Limb (tissue), 2 donors: ENCODE results near the gene RXYLT1.
"Not testable (repeated sequence)": the region's sequence is repeated elsewhere in the genome, so short reads cannot be mapped to it uniquely, and the experiment has no call there.

ENCODE experiments used
- DNase-seq, 2 donors: peaks; one replicate each; pipeline ENCODE4 v3.0.0-alpha.2; 2016; ENCODE audit errors: extremely low spot score in 2 of 2

RXYLT1 gene

DNA sequence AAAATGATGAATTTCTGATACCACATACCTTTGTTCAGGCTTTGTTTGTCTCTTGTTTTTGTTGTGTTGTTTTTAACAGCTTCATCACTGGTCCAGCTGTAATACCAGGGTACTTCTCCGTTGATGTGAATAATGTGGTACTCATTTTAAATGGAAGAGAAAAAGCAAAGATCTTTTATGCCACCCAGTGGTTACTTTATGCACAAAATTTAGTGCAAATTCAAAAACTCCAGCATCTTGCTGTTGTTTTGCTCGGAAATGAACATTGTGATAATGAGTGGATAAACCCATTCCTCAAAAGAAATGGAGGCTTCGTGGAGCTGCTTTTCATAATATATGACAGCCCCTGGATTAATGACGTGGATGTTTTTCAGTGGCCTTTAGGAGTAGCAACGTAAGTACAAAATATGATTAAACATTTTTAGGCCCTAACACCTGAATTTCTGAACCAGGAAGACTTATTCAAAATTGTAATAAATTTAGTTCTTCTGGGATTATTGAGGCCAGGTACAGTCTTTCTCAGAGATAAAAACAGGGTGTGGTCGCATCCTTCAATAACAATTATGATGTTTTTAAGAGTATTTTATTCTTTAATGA lies 22.4 kb downstream of the RXYLT1 start:
- DNase-seq: peak in 1 of 2 donors; percentile 43

DNA sequence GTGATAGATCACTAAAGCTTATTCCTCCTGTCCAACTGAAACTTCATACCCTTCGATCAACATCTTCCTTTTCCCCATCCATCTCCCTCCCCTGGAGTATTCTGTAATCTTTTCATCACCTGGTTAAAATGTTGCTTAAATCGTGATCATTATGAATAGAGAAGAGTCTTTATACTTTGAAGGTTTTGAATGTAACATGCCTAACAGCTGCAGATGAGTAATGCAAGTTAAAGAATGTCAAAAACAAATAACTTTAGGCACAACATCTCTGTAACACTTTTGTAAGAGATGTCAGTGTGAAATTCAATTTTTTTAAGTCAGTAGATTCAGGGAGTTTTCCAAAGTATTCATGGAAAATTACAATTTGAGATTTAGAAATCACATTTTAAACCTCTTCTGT lies 25.0 kb downstream of the RXYLT1 start:
- no peak for DNase-seq

DNA sequence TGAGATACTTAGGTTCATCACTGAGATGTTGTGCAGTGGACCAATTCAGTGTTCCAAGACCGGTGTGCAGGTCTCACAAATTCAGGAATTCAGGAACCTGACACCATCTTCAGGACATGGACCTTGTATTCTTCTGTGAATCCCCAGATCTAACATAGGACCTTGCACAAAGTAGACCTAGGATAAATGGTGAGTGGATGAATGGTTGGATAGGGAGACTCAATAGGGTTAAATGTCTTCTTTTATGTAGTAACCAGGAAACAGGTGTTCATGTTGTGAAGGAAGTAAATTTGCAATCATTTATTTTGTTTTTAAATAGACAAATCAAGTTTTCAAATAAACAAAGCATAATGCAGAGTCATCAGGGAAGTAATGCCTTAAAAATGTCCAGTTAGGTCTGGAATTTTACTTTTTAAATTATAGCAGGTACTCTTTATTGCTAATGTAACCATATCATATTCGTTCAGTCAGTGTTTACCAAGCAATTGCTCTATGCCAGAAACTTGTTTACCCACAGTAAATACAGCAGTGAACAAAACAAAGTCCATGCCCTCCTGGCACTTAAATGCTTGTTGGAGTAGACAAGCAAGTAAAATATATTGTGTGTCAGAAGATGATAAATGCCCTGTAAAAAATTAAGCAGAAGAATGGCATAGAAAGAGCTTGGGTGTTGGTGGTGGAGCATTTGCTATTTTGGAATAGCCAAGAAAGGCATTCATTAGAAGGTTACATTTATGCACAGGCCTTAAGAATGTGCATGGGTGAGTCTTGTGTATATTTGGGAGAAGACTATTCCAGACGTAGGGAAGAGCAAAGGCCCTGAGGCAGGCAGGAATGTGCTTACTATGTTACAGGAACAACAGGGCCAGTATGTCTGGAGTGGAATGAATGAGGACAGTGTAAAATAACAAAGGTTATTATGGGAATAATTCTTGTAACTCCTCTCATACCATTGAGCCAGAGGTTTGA lies 26.3 kb downstream of the RXYLT1 start:
- no peak for DNase-seq

DNA sequence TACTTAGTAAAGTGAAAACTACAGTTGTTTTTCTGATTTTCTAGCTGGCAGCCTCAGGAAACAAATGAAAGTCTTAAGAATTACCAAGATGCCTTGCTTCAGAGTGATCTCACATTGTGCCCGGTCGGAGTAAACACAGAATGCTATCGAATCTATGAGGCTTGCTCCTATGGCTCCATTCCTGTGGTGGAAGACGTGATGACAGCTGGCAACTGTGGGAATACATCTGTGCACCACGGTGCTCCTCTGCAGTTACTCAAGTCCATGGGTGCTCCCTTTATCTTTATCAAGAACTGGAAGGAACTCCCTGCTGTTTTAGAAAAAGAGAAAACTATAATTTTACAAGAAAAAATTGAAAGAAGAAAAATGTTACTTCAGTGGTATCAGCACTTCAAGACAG lies 28.9 kb downstream of the RXYLT1 start:
- DNase-seq: no peak

DNA sequence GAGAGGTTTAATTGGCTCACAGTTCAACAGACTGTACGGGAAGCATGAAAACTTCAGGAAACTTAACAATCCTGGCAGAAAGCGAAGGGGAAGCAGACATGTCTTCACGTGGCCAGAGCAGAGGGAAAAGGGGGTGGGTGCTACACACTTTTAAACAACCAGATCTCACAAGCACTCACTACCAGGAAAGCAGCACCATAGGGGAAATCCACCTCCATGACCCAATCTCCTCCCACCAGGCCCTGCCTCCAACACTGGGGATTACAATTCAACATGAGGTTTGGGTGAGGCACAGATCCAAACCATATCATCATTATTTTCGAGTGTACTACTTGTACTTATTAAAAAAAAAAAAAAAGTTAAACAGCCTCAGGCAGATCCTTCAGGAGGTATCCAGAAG lies 29.9 kb downstream of the RXYLT1 start:
- DNase-seq: no peak

DNA sequence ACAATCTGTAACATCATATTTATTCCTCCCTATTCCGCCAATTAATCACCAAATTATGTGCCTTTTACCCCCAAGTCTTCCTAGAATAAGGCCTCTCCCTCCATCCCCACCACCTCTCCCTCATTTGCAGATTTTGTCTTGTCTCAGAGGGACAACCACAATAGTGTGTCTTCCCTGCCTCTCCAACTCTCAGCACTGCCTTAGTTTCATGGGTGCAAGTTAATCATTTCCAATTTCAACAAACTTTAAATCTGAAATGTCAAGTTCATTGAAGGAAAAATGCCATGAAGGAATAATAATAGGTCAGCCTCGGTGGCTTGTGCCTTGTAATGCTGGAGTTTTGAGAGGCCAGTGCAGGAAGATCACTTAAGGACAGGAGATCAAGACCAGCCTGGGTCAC lies 31.6 kb downstream of the RXYLT1 start:
- DNase-seq: no peak

DNA sequence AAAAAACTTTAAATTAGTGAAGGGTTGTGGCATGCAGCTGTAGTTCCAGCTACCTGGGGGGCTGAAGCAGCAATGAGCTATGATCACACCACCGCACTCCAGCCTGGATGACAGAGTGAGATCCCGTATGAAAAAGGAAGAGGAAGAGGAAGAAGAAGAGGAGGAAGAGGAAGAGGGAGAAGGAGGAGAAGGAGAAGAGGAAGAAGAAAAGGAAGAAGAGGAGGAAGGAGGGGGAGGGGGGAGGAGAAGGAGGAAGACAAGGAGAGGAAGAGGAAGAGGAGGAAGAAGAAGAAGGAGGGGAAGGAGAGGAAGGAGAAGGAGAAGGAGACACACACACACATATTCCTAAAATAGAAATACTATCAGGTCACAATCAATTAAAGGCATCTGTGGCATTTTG lies 32.0 kb downstream of the RXYLT1 start:
- DNase-seq: no peak

DNA sequence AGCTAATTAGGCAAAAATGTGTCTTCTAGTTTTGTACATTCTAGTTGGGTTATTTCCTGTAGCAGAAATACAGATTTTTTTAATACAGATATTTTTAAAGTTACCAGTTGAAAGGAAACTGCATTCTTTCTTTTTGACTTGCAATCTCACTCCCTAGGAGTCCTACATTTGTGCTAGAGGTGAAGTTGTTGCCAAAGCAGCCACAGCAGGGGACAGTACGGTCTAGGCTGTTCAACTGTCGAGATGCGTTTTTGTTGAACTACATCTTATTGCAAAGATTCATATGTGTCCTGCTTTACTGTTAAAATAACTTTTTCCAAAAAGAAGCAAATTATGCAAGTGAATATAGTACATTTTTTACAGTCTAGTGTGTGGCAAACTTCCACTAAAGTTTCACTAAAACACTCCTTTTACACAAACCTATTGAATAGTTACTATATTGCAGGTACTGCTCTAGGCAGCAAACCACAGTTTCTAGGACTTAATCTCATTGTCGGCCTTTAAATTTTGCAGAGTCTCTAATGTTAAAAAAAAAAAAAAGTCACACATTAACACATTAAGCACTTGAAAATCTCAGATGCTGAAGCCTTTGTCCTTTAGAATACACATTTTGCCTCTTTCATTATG lies 34.5 kb downstream of the RXYLT1 start:
- no peak for DNase-seq

DNA sequence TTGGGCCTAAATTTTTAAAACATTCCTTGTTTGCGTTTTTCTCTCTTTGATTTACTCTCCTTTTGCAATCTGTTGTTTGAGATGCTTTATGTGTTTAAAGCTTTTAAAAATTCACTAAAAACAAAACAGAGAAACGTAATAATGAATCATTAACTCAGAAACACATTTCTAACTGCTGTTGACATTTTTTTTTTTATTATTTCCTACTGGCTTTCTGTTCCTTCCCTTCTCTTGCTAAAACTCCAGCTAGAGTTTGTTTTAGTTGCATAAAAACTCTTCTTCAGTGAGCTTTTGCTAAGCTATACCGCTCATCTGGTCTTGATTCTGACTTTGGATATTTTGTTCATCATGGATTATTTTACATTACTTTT lies 35.8 kb downstream of the RXYLT1 start:
- no peak for DNase-seq

DNA sequence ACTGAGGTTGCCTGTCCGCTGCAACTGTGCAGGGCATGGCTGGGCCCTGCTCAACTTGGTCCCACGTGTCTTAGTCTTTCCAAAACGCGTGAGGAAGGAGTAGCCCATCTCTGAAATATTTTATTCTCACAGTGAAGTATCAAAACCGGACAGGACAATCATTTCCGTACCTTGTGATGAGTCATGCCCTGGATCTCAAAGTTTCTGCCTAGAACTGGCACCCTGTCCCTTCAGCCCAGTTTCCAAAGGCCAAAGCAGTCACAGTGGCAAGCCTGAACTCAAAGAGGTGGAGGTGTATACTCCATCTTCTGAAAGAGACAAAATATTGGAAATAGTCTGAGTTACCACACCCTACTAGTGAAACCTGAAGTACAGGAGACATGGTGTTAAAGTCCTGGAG lies 36.3 kb downstream of the RXYLT1 start:
- DNase-seq: no peak

DNA sequence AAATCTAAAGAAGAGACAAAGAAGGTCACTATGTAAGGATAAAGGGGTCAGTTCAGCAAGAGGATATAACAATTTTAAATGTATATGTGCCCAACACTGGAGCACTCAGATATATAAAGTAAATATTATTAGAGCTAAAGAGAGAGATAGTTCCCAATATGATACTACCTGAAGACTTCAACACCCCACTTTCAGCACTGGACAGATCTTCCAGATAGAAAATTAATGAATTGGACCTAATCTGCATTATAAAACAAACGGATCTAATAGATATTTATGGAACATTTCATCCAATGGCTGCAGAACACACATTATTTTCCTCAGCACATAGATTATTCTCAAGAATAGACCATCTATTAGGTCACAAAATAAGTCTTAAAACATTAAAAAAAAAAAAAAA lies 40.7 kb downstream of the RXYLT1 start:
- DNase-seq: no peak

DNA sequence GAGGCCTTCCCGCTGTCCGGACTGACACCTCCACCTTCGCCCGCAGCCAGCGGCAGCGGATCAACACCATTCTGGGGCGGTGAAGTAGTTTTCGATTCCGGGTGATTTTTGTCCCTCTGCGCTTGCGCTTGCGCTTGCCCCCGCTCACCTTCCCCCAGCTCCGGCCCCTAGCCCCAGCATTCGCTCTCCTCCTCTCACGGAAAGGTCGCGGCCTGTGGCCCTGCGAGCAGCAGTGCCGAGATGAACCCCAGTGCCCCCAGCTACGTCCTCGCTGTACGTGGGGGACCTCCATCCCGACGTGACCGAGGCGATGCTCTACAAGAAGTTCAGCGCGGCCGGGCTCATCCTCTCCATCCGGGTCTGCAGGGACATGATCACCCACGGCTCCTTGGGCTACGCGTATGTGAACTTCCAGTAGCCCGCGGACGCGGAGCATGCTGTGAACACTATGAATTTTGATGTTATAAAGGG lies 42.1 kb downstream of the RXYLT1 start:
- peak in 1 of 2 donors; percentile 43 for DNase-seq

DNA sequence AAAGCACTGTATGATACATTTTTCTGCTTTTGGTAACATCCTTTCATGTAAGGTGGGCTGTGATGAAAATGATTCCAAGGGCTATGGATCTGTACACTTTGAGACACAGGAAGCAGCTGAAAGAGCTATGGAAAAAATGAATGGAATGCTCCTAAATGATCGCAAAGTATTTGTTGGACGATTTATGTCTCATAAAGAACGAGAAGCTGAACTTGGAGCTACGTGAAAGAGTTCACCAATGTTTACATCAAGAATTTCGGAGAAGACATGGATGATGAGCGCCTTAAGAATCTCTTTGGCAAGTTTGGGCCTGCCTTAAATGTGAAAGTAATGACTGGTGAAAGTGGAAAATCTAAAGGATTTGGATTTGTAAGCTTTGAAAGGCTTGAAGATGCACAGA lies 42.6 kb downstream of the RXYLT1 start:
- DNase-seq: no peak

DNA sequence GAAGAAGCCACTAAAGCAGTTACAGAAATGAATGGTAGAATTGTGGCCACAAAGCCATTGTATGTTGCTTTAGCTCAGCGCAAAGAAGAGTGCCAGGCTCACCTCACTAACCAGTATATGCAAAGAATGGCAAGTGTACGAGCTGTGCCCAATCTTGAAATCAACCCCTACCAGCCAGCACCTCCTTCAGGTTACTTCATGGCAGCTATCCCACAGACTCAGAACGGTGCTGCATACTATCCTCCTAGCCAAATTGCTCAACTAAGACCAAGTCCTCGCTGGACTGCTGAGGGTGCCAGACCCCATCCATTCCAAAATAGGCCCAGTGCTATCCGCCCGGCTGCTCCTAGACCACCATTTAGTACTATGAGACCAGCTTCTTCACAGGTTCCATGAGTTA lies 43.3 kb downstream of the RXYLT1 start:
- DNase-seq: no peak

DNA sequence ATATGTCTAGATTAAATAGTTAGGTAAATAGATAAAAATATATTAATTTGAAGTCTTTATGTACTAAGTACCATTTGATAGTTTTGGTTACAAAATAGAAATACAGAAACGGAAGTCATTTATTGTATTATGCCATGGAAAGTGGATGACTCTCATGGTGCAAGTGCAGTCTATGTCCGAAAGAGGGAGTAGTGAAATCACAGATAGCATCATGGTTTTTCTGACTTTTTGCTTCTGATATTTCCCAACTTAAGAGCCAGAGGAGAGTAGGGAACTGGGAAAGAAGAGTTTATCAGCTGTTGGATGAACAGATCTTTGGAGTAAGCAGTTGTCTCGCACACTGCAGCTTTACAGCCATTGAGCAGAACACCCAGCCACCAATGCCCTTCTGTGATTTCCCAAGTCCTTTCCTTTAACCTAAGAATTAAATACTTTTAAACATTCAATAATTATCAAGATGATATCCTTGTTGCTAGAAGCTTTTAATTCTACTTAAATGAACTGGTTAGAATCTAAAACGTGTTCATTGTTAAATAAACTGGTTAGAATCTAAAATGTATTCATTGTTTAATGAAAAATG lies 46.4 kb downstream of the RXYLT1 start:
- DNase-seq: peak in 1 of 2 donors; percentile 68

DNA sequence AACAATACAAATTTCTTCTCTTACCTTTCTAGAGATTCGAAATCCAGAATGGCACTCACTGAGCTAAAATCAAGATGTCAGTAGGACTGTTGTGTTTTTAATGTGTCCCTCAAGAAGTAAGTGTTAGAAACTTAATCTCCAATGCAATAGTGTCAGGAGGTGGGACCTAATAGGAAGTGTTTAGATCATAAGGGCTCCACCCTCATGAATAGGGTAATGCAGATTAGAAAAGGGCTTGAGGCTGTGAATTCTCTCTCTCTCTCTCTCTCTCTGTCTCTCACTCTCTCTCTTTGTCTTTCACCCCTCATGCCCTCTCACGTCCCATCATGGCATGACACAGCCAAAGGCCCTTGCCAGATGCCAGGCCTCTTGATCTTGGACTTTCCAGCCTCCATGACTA lies 49.2 kb downstream of the RXYLT1 start:
- DNase-seq: no peak

DNA sequence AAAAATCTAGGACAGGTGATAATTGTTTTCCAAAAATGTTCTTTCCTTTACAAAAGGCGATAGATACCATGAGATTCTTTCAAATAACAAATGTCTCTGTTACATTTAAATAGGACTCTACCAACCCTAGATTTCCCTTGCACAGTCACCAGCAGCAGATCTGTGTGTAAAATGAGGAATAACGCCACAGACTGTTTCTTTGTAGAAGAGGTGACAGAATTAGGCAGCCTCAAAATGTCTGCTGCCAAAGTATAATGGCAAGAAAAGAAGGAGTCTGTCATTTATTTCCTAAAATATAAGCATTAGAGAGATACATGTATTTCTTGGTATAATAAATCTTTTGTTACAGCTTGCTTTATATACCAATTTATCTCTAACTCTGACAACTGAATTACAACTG lies 56.3 kb downstream of the RXYLT1 start:
- no peak for DNase-seq

DNA sequence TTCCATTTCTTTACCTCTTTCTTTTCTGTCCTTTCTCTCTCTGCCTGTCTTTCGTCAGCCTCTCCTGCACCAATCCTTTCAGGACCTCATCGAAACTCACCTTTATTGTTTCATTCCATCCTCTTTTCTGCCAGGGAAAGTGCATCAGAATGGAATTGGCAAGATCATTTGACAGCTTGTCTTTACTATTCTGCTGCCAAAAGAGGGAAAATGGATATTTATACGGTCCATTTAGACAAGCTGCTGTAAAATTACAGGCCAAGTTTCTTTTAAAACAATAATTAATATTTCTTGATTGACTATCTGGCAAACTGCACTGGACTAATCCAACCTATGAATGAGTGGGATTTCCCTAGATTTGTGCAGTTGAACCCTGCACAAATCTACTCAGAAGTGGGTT lies 57.2 kb downstream of the RXYLT1 start:
- DNase-seq: no peak

DNA sequence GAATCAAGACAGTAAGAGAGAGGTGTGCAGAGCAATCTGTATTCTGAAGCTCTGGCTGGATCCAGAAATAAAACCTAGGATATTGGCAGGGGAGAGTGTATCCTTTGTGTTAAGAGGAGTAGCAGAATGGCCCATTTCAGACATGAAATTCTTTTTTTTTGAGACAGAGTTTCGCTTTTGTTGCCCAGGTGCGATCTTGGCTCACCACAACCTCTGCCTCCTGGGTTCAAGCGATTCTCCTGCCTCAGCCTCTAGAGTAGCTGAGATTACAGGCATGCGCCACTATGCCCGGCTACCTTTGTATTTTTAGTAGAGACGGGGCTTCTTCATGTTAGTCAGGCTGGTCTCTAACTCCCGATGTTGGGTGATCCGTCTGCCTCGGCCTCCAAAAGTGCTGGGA lies 58.7 kb downstream of the RXYLT1 start:
- DNase-seq: no peak

DNA sequence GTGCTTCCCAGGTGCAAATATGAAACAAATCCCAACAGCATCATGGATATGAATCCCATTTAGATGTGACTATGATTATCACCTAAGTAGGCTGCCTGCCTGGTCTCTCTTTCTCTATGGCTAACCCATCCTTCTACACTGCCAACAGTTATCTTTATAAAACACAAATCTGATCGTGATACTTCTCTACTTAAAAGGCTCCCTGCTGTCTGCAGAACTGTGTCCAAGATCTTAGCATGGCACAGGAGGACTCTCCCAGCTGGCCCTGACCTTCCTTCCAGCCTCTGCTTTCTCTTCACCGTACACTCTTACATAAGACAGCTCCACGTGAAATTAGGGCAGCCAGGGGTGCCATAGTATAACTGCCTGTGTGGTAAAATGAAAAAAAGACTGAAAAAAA lies 61.3 kb downstream of the RXYLT1 start:
- no peak for DNase-seq

DNA sequence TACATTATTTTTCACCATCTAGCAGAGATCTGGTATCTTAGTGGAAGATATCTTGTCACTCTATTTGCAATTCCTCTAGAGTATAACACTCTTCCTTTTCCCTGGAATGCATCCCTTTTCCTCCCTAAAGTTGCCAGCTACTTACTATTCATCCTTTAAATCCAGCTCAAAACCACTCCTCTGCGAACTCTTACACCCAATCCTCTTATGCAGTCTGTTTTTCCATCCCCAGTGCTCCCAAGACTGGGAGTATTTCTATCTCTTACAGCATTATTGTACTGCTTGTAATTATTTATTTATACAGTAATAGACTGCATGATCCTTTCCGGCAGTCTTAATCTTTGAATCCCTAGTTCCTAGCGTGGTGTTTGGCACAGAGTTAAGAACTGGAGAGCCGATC lies 61.9 kb downstream of the RXYLT1 start:
- no peak for DNase-seq

DNA sequence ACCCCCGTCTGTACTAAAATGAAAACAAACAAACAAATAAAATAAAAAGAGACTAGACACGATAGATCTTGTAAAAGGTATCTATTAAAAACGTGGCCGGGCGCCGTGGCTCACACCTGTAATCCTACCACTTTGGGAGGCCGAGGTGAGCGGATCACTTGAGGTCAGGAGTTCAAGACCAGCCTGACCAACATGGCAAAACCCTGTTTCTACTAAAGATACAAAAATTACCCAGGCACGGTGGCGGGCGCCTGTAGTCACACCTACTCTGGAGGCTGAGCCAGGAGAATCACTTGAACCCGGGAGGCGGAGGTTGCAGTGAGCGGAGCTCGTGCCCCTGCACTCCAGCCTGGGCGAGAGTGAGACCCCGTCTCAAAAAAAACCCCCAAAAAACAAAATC lies 63.0 kb downstream of the RXYLT1 start:
- not testable (repeated sequence) for DNase-seq
